Prostate gland (tissue), 2 donors: ENCODE results near the gene ZMAT3. TPM values are rescaled to one million over a fixed set of nuclear protein-coding genes. Genes with fewer than 3 reads are reported as not detected.
"Not testable (repeated sequence)": the region's sequence is repeated elsewhere in the genome, so short reads cannot be mapped to it uniquely, and the experiment has no call there.

ENCODE experiments used
- DNase-seq: peaks from one replicate; pipeline ENCODE4 v3.0.0-alpha.2; 2019; ENCODE audit warnings: low spot score
- H3K27ac ChIP-seq, 2 donors: fragments of 200-600 bp; sonication (generic); 2 replicates each; pipeline ENCODE4 v1.5.1; 2017 to 2019
- H3K27me3 ChIP-seq: fragments of 200-600 bp; sonication (generic); replicated peaks from 2 replicates; pipeline ENCODE4 v1.5.1; 2019; ENCODE audit not compliant: insufficient read depth
- H3K36me3 ChIP-seq, 2 donors: fragments of 200-600 bp; sonication (generic); 1 replicate in 1 of 2; 2 replicates in 1 of 2; pipeline versions ENCODE4 v1.5.1 to v1.8.1; 2017 to 2019
- H3K4me1 ChIP-seq: fragments of 200-600 bp; sonication (generic); replicated peaks from 2 replicates; pipeline ENCODE4 v1.5.1; 2019
- H3K4me3 ChIP-seq, 2 donors: fragments of 200-600 bp; sonication (generic); 2 replicates each; pipeline ENCODE4 v1.5.1; 2017 to 2019
- H3K9me3 ChIP-seq: fragments of 200-600 bp; sonication (generic); 2 replicates; pipeline ENCODE4 v1.5.1; 2017
- CTCF ChIP-seq, 4 experiments: fragments of 200-600 bp in 2 of 4; fragments of 450-650 bp in 2 of 4; sonication (generic) in 2 of 4; IDR thresholded peaks; 1 replicate in 3 of 4; 2 replicates in 1 of 4; pipeline ENCODE4 v1.5.1; 2016 to 2019; ENCODE audit warnings: antibody characterized with exemption in 4 of 4, mild to moderate bottlenecking in 2 of 4, moderate library complexity in 2 of 4
- POLR2A ChIP-seq: fragments of 450-650 bp; IDR thresholded peaks from one replicate; pipeline ENCODE4 v1.6.1; 2016; ENCODE audit warnings: antibody characterized with exemption, mild to moderate bottlenecking
- POLR2AphosphoS5 ChIP-seq: sonication (generic); formaldehyde crosslinking; IDR thresholded peaks from one replicate; pipeline ENCODE4 v1.6.1; 2017; ENCODE audit warnings: antibody characterized with exemption
- WGBS: methylation state at CpG from one replicate; pipeline ENCODE4 v1.1.5; 2018; 5-methylcytosine and 5-hydroxymethylcytosine counted together
- intact Hi-C: fragments of 100-400 bp; cut with DNase I; formaldehyde crosslinking; loops from one replicate; pipeline ENCODE4 v1.14.2; 2022
- total RNA-seq, 2 donors: library from RNA; depleted of rRNA; stranded (reverse); fragments of >200 nt; gene quantifications; one replicate each; pipeline ENCODE4 v1.1.0, GENCODE V29; 2016

The ZMAT3 gene
- total RNA-seq, 2 donors from 2014 or later: 15.1 to 21.3 TPM

GRCh38 chr3:179063945-179064560 lies 7.6 kb downstream of the ZMAT3 start:
- H3K4me1 ChIP-seq: no peaks in the 10 kb centered on the region
- H3K4me3 ChIP-seq: no peak overlapping the region
- H3K27ac ChIP-seq: no peak overlapping the region
- no peak for DNase-seq
- H3K27me3 ChIP-seq: no peaks in the 10 kb centered on the region
- 33% methylated on average over 6 of the region's 6 CpGs for WGBS
- TF ChIP-seq CTCF (IDR thresholded peaks at IDR 0.05) (no peak), POLR2AphosphoS5 (peak; percentile 22)
- H3K36me3 ChIP-seq: no peaks in the 10 kb centered on the region
- intact Hi-C loops: no loop called here
- no peaks in the 10 kb centered on the region for H3K9me3 ChIP-seq

- DNase-seq: no peak
- Histone ChIP-seq H3K9me3 (no peaks in the 10 kb centered on the region), H3K36me3 (no peaks in the 10 kb centered on the region), H3K27me3 (no peaks in the 10 kb centered on the region), H3K4me1 (no peaks in the 10 kb centered on the region), H3K4me3 (no peak overlapping the region), H3K27ac (no peak overlapping the region)
- no peak for TF ChIP-seq CTCF (IDR thresholded peaks at IDR 0.05)
- no peak for TF ChIP-seq POLR2A
- TF ChIP-seq POLR2AphosphoS5: no peak
- 93% methylated on average over 8 of the region's 8 CpGs for WGBS
- intact Hi-C loops: no loop called here
These were observed 15.3 kb downstream of the ZMAT3 start for GRCh38 chr3:179056326-179056725.

GRCh38 chr3:179054565-179054964 lies 17.0 kb downstream of the ZMAT3 start:
- WGBS: 93% methylated on average over 13 of the region's 13 CpGs

GRCh38 chr3:179046497-179047353 lies 24.9 kb downstream of the ZMAT3 start:
- Histone ChIP-seq H3K9me3 (no peaks in the 10 kb centered on the region), H3K4me1 (no peaks in the 10 kb centered on the region), H3K4me3 (no peak overlapping the region), H3K27me3 (no peaks in the 10 kb centered on the region), H3K27ac (no peak overlapping the region), H3K36me3 (no peaks in the 10 kb centered on the region)
- intact Hi-C loops: no loop called here
- 83% methylated on average over 8 of the region's 8 CpGs for WGBS
- TF ChIP-seq POLR2A (no peak), POLR2AphosphoS5 (no peak), CTCF (IDR thresholded peaks at IDR 0.05) (no peak)
- no peak for DNase-seq

More at GRCh38 chr3:179054565-179054964, 17.0 kb downstream of the ZMAT3 start:
- H3K27me3 ChIP-seq, H3K9me3 ChIP-seq, H3K4me3 ChIP-seq, H3K36me3 ChIP-seq, H3K27ac ChIP-seq, H3K4me1 ChIP-seq, DNase-seq, intact Hi-C loops: not testable (repeated sequence)

- Histone ChIP-seq H3K36me3 (no peaks in the 10 kb centered on the region), H3K9me3 (no peaks in the 10 kb centered on the region), H3K4me1 (no peaks in the 10 kb centered on the region), H3K27me3 (no peaks in the 10 kb centered on the region), H3K4me3 (no peak overlapping the region), H3K27ac (no peak overlapping the region)
- WGBS: 94% methylated on average over 1 of the region's 1 CpG
- DNase-seq: no peak
- intact Hi-C loops: no loop called here
- TF ChIP-seq CTCF (IDR thresholded peaks at IDR 0.05) (no peak), POLR2A (no peak), POLR2AphosphoS5 (no peak)
These were observed 25.7 kb downstream of the ZMAT3 start for GRCh38 chr3:179045719-179046402.

GRCh38 chr3:179038899-179039251 lies 32.7 kb downstream of the ZMAT3 start:
- H3K27me3 ChIP-seq, H3K4me3 ChIP-seq, intact Hi-C loops, DNase-seq, H3K36me3 ChIP-seq, H3K9me3 ChIP-seq, H3K4me1 ChIP-seq, H3K27ac ChIP-seq: not testable (repeated sequence)
- 61% methylated on average over 4 of the region's 4 CpGs for WGBS
